GM12878 (cell line): Measurements from ENCODE around the gene NLGN1. TPM values are rescaled to one million over a fixed set of nuclear protein-coding genes. Genes with fewer than 3 reads are reported as not detected.

Source experiments
- ATAC-seq: fragments of 200-7000 bp; cut with Tn5 transposase; 3 replicates; pipeline ENCODE4 v1.9.1; 2020; ENCODE audit warnings: mild to moderate bottlenecking, moderate library complexity
- BruUV-seq: library from RNA; stranded (reverse); fragments of 400-500 nt; replicated peaks from 2 replicates; lab custom pipeline; 2021; lab: Mats Ljungman, UMichigan
- CTCF ChIA-PET: fragments of 300-600 bp; sonication (Branson Sonifier 250); formaldehyde crosslinking; extraction: SDS; loops from one replicate; lab custom pipeline; 2021; ENCODE audit warnings: inconsistent platforms; lab: Yijun Ruan, JAX
- POLR2A ChIA-PET: fragments of 350-600 bp; formaldehyde crosslinking; extraction: SDS; loops from one replicate; lab custom pipeline; 2021; ENCODE audit warnings: inconsistent platforms; lab: Charles Lee
- RAD21 ChIA-PET: fragments of 300-600 bp; sonication (Branson Sonifier 250); formaldehyde crosslinking; loops from one replicate; lab custom pipeline; 2023; ENCODE audit warnings: antibody characterized with exemption; ENCODE audit not compliant: unreplicated experiment; lab: Charles Lee
- SMC1A ChIA-PET: fragments of 300-600 bp; sonication (Branson Sonifier 250); formaldehyde crosslinking; loops from one replicate; lab custom pipeline; 2023; ENCODE audit not compliant: unreplicated experiment, uncharacterized antibody; lab: Charles Lee
- DNase-seq: peaks from one replicate; pipeline ENCODE4 v3.0.0-alpha.2; 2011; ENCODE audit warnings: low read depth, low spot score
- FAIRE-seq: peaks from 3 replicates; lab custom pipeline; 2011; peaks lifted over from hg19 to GRCh38; lab: Jason Lieb, UNC
- H2AFZ ChIP-seq: 2 replicates; pipeline ENCODE4 v1.6.0; 2011; ENCODE audit warnings: low read depth, low read length, control low read depth; ENCODE audit not compliant: control insufficient read depth
- H3K27ac ChIP-seq: 2 replicates; pipeline ENCODE4 v1.5.1; 2011; ENCODE audit warnings: control low read depth; ENCODE audit not compliant: control insufficient read depth, insufficient read depth
- H3K27me3 ChIP-seq, 2 experiments: replicated peaks in 1 of 2; 2 replicates each; pipeline versions ENCODE4 v1.6.0 to v1.6.1; 2011; ENCODE audit warnings: low read length in 1 of 2; ENCODE audit not compliant: control insufficient read depth in 2 of 2, insufficient read depth in 2 of 2
- H3K36me3 ChIP-seq, 2 experiments: 2 replicates each; pipeline ENCODE4 v1.5.1; 2011; ENCODE audit warnings: low read length in 1 of 2; ENCODE audit not compliant: control insufficient read depth in 2 of 2, insufficient read depth in 2 of 2
- H3K4me1 ChIP-seq: 2 replicates; pipeline ENCODE4 v1.6.1; 2011; ENCODE audit warnings: mild to moderate bottlenecking, low read length, moderate library complexity, mixed read lengths; ENCODE audit not compliant: control insufficient read depth, insufficient read depth
- H3K4me2 ChIP-seq: 2 replicates; pipeline ENCODE4 v1.6.0; 2011; ENCODE audit warnings: control low read depth; ENCODE audit not compliant: control insufficient read depth, insufficient read depth
- H3K4me3 ChIP-seq: fragments of 200-600 bp; sonication (generic); 2 replicates; pipeline ENCODE4 v1.5.1; 2016
- H3K79me2 ChIP-seq: 2 replicates; pipeline ENCODE4 v1.6.0; 2011; ENCODE audit warnings: low read length; ENCODE audit not compliant: control insufficient read depth, insufficient read depth
- H3K9ac ChIP-seq: 2 replicates; pipeline ENCODE4 v1.8.0; 2011; ENCODE audit warnings: low read length, control low read depth, mixed read lengths; ENCODE audit not compliant: control insufficient read depth, insufficient read depth
- H3K9me3 ChIP-seq: replicated peaks from 3 replicates; pipeline ENCODE4 v1.5.1; 2011; ENCODE audit warnings: mild to moderate bottlenecking, low read length; ENCODE audit not compliant: control insufficient read depth, insufficient read depth
- H4K20me1 ChIP-seq: 2 replicates; pipeline ENCODE4 v1.6.0; 2011; ENCODE audit not compliant: control insufficient read depth, insufficient read depth
- BACH1 ChIP-seq: fragments of 450-650 bp; IDR thresholded peaks from 2 replicates; pipeline ENCODE4 v1.6.1; 2017; ENCODE audit warnings: mild to moderate bottlenecking, borderline replicate concordance
- BCLAF1 ChIP-seq: fragments of 450-650 bp; IDR thresholded peaks from 2 replicates; pipeline ENCODE4 v1.6.1; 2017; ENCODE audit warnings: antibody characterized with exemption, mild to moderate bottlenecking, moderate library complexity
- CBX5 ChIP-seq: sonication (generic); IDR thresholded peaks from 2 replicates; pipeline ENCODE4 v1.6.1; 2016; ENCODE audit warnings: low read depth, moderate library complexity, mild to moderate bottlenecking, inconsistent platforms
- GATAD2B ChIP-seq: fragments of 450-650 bp; conservative IDR thresholded peaks from 2 replicates; pipeline ENCODE4 v1.6.1; 2017; ENCODE audit warnings: low read depth, mild to moderate bottlenecking, moderate library complexity
- MEF2B ChIP-seq: fragments of 450-650 bp; IDR thresholded peaks from 2 replicates; pipeline ENCODE4 v1.6.1; 2018; ENCODE audit warnings: mild to moderate bottlenecking, moderate library complexity; ENCODE audit not compliant: partially characterized antibody, poor library complexity, severe bottlenecking
- NFIC ChIP-seq: IDR thresholded peaks from 2 replicates; pipeline ENCODE4 v1.6.1; 2012; ENCODE audit warnings: low read depth, mild to moderate bottlenecking, inconsistent platforms, low read length, moderate library complexity
- RAD21 ChIP-seq: IDR thresholded peaks from 2 replicates; pipeline ENCODE4 v1.6.1; 2011; ENCODE audit warnings: mild to moderate bottlenecking, low read depth, low read length, moderate library complexity; ENCODE audit not compliant: insufficient read depth
- RFX5 ChIP-seq: IDR thresholded peaks from 2 replicates; pipeline ENCODE4 v1.6.1; 2011; ENCODE audit warnings: low read depth, low read length, improper control_type of control experiment
- SPI1 ChIP-seq: IDR thresholded peaks from 2 replicates; pipeline ENCODE4 v1.6.1; 2011; ENCODE audit warnings: low read depth, mild to moderate bottlenecking, low read length, moderate library complexity, borderline replicate concordance; ENCODE audit not compliant: insufficient read depth
- ZSCAN29 ChIP-seq: fragments of 450-650 bp; IDR thresholded peaks from 2 replicates; pipeline ENCODE4 v1.6.1; 2017; ENCODE audit warnings: mild to moderate bottlenecking, moderate library complexity
- WGBS: methylation state at CpG from one replicate; pipeline ENCODE4 v1.1.6; 2016; ENCODE audit warnings: low lambda C conversion rate; ENCODE audit not compliant: insufficient replicate concordance, insufficient coverage; ENCODE audit errors: missing lambda C conversion rate; 5-methylcytosine and 5-hydroxymethylcytosine counted together
- in situ Hi-C: fragments of 300-500 bp; cut with MboI; formaldehyde crosslinking; loops from 9 replicates; pipeline ENCODE4 v1.14.3; 2018; ENCODE audit warnings: mixed read lengths
- intact Hi-C: fragments of 100-400 bp; cut with micrococcal nuclease; formaldehyde crosslinking; loops from one replicate; pipeline ENCODE4 v1.14.2; 2022; ENCODE audit not compliant: unreplicated experiment
- polyA plus RNA-seq, 11 experiments: library from polyadenylated mRNA; depleted of rRNA in 4 of 11; unstranded in 6 of 11; stranded (reverse) in 5 of 11; fragments of >200 nt; fragmentation: Nextera tagmentation in 4 of 11; fragmentation: Illumina TruSeq in 1 of 11; extraction: Ambion mirVana in 4 of 11; extraction: Trizol in 1 of 11; gene quantifications; 1 replicate in 1 of 11; 2 replicates in 10 of 11; pipeline versions ENCODE4 v1.2.1 to v1.2.3, GENCODE V29; 2011 to 2016; ENCODE audit warnings: inconsistent platforms in 2 of 11, missing spikeins in 2 of 11, low read depth in 1 of 11
- total RNA-seq, 4 experiments: library from RNA; depleted of rRNA in 3 of 4; stranded (reverse); fragments of >200 nt in 3 of 4; fragmentation: Illumina TruSeq in 1 of 4; extraction: Trizol in 1 of 4; gene quantifications; 2 replicates each; pipeline versions ENCODE4 v1.2.1 to v1.2.3, GENCODE V29; 2013 to 2021
- TF ChIP-seq, protein P1 (sequence below): fragments of 450-650 bp; IDR thresholded peaks from 2 replicates; pipeline ENCODE4 v1.6.1; 2016; ENCODE audit warnings: mild to moderate bottlenecking, moderate library complexity, borderline replicate concordance
- TF ChIP-seq, protein P2 (sequence below): IDR thresholded peaks from 2 replicates; pipeline ENCODE4 v1.6.1; 2012; ENCODE audit warnings: improper control_type of control experiment, low read depth, low read length; ENCODE audit not compliant: insufficient replicate concordance

NLGN1 gene
- total and polyA plus RNA-seq, 10 of the 15 experiments (the other 5 are each of a cell fraction or from before 2014, with no cell fraction given), result not detected

DNA sequence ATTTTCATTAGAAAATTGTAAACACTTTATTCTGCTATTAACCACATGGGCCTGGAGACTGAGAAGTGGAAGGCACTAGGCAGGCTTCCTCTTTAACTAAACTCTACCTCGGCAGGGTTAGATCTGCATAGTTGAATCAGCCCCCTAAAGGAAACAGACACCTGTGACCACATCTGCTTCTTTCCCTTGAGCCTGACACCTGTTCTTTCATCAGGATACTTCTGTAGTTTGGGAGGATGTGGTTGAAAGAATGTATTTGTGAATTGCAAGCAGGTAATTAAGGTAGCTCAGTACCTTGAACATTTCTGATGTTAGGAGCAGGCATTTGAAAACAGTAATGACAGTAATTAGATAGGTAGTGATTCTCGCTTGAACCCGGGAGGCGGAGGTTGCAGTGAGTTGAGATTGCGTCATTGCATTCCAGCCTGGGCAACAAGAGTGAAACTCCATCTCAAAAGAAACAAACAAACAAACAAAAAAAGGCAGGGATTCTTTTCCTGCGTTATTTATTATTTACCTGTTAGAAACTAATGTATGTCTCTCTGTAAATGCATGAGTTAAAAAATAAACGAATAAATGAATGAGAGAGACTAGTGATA, 468.5 kb downstream of the NLGN1 start:
- Histone ChIP-seq H3K79me2 (no peaks in the 10 kb centered on the region), H3K27me3 (no peaks in the 10 kb centered on the region), H3K4me2 (no peak overlapping the region), H2AFZ (no peak overlapping the region), H3K9ac (no peak overlapping the region), H3K4me3 (no peak overlapping the region), H3K27ac (no peak overlapping the region), H4K20me1 (no peaks in the 10 kb centered on the region), H3K36me3 (no peaks in the 10 kb centered on the region), H3K4me1 (no peaks in the 10 kb centered on the region), H3K9me3 (no peaks in the 10 kb centered on the region)
- intact Hi-C loops, result no loop called here
- BruUV-seq, result no TSS peak
- CTCF ChIA-PET, result no interaction called here
- RAD21 ChIA-PET, result no interaction called here
- 36% methylated on average over 7 of the region's 7 CpGs for WGBS
- in situ Hi-C loops, result no loop called here
- FAIRE-seq (no peak), DNase-seq (no peak), ATAC-seq (no peak)
- POLR2A ChIA-PET, result no interaction called here
- SMC1A ChIA-PET, result no interaction called here
- TF ChIP-seq, protein P1, sequence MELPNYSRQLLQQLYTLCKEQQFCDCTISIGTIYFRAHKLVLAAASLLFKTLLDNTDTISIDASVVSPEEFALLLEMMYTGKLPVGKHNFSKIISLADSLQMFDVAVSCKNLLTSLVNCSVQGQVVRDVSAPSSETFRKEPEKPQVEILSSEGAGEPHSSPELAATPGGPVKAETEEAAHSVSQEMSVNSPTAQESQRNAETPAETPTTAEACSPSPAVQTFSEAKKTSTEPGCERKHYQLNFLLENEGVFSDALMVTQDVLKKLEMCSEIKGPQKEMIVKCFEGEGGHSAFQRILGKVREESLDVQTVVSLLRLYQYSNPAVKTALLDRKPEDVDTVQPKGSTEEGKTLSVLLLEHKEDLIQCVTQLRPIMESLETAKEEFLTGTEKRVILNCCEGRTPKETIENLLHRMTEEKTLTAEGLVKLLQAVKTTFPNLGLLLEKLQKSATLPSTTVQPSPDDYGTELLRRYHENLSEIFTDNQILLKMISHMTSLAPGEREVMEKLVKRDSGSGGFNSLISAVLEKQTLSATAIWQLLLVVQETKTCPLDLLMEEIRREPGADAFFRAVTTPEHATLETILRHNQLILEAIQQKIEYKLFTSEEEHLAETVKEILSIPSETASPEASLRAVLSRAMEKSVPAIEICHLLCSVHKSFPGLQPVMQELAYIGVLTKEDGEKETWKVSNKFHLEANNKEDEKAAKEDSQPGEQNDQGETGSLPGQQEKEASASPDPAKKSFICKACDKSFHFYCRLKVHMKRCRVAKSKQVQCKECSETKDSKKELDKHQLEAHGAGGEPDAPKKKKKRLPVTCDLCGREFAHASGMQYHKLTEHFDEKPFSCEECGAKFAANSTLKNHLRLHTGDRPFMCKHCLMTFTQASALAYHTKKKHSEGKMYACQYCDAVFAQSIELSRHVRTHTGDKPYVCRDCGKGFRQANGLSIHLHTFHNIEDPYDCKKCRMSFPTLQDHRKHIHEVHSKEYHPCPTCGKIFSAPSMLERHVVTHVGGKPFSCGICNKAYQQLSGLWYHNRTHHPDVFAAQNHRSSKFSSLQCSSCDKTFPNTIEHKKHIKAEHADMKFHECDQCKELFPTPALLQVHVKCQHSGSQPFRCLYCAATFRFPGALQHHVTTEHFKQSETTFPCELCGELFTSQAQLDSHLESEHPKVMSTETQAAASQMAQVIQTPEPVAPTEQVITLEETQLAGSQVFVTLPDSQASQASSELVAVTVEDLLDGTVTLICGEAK, result no peak
- TF ChIP-seq MEF2B (no peak), BACH1 (no peak), SPI1 (no peak), BCLAF1 (no peak), ZSCAN29 (no peak), NFIC (no peak), GATAD2B (no peak), RFX5 (no peak), CBX5 (no peak), RAD21 (no peak)
- TF ChIP-seq, protein P2, sequence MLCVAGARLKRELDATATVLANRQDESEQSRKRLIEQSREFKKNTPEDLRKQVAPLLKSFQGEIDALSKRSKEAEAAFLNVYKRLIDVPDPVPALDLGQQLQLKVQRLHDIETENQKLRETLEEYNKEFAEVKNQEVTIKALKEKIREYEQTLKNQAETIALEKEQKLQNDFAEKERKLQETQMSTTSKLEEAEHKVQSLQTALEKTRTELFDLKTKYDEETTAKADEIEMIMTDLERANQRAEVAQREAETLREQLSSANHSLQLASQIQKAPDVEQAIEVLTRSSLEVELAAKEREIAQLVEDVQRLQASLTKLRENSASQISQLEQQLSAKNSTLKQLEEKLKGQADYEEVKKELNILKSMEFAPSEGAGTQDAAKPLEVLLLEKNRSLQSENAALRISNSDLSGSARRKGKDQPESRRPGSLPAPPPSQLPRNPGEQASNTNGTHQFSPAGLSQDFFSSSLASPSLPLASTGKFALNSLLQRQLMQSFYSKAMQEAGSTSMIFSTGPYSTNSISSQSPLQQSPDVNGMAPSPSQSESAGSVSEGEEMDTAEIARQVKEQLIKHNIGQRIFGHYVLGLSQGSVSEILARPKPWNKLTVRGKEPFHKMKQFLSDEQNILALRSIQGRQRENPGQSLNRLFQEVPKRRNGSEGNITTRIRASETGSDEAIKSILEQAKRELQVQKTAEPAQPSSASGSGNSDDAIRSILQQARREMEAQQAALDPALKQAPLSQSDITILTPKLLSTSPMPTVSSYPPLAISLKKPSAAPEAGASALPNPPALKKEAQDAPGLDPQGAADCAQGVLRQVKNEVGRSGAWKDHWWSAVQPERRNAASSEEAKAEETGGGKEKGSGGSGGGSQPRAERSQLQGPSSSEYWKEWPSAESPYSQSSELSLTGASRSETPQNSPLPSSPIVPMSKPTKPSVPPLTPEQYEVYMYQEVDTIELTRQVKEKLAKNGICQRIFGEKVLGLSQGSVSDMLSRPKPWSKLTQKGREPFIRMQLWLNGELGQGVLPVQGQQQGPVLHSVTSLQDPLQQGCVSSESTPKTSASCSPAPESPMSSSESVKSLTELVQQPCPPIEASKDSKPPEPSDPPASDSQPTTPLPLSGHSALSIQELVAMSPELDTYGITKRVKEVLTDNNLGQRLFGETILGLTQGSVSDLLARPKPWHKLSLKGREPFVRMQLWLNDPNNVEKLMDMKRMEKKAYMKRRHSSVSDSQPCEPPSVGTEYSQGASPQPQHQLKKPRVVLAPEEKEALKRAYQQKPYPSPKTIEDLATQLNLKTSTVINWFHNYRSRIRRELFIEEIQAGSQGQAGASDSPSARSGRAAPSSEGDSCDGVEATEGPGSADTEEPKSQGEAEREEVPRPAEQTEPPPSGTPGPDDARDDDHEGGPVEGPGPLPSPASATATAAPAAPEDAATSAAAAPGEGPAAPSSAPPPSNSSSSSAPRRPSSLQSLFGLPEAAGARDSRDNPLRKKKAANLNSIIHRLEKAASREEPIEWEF, result no peak
